ENCODE measurements around the gene TCFL5.

TCFL5 gene

GRCh38 chr20:62835931-62836861 is 25.4 kb downstream of the TCFL5 start:
- DNase-seq (ENCODE audit: low read depth in 2 of 2): no peak

GRCh38 chr20:62834967-62835730 is 26.5 kb downstream of the TCFL5 start:
- no peak for DNase-seq (ENCODE audit: low read depth in 2 of 2)

- DNase-seq (ENCODE audit: low read depth in 2 of 2): no peak
These were observed 28.7 kb downstream of the TCFL5 start for GRCh38 chr20:62832951-62833391.

- DNase-seq (ENCODE audit: low read depth in 2 of 2): no peak
These were observed 29.3 kb downstream of the TCFL5 start for GRCh38 chr20:62832212-62832922.

GRCh38 chr20:62831854-62832211 is 29.8 kb downstream of the TCFL5 start:
- DNase-seq (ENCODE audit: low read depth in 2 of 2): no peak

GRCh38 chr20:62831361-62831788 is 30.2 kb downstream of the TCFL5 start:
- no peak for DNase-seq (ENCODE audit: low read depth in 2 of 2)

GRCh38 chr20:62830821-62831220 is 30.8 kb downstream of the TCFL5 start:
- DNase-seq (ENCODE audit: low read depth in 2 of 2): no peak

- DNase-seq (ENCODE audit: low read depth in 2 of 2): no peak
These were observed 31.4 kb downstream of the TCFL5 start for GRCh38 chr20:62830251-62830650.

- no peak for DNase-seq (ENCODE audit: low read depth in 2 of 2)
These were observed 32.1 kb downstream of the TCFL5 start for GRCh38 chr20:62829231-62830230.

GRCh38 chr20:62828511-62829230 is 33.0 kb downstream of the TCFL5 start:
- no peak for DNase-seq (ENCODE audit: low read depth in 2 of 2)

- DNase-seq (ENCODE audit: low read depth in 2 of 2): no peak
These were observed 33.6 kb downstream of the TCFL5 start for GRCh38 chr20:62828051-62828450.

GRCh38 chr20:62827311-62828038 is 34.1 kb downstream of the TCFL5 start:
- DNase-seq (ENCODE audit: low read depth in 2 of 2): no peak

GRCh38 chr20:62826646-62827310 is 34.8 kb downstream of the TCFL5 start:
- DNase-seq (ENCODE audit: low read depth in 2 of 2): no peak

- DNase-seq (ENCODE audit: low read depth in 2 of 2): no peak
These were observed 35.5 kb downstream of the TCFL5 start for GRCh38 chr20:62825986-62826645.

- DNase-seq (ENCODE audit: low read depth in 2 of 2): no peak
These were observed 36.2 kb downstream of the TCFL5 start for GRCh38 chr20:62825333-62825985.

- peak in 1 of 2 donors; percentile 28 for DNase-seq (ENCODE audit: low read depth in 2 of 2)
These were observed 36.9 kb downstream of the TCFL5 start for GRCh38 chr20:62824476-62825332.
